Right forelimb (tissue), 1 donor: ENCODE measurements around the gene INCA1.
A peak's percentile ranks its signal among the peaks of the same experiment; 100 is the strongest.
"Not testable (repeated sequence)": the region's sequence is repeated elsewhere in the genome, so short reads cannot be mapped to it uniquely, and the experiment has no call there.

Source experiments
- DNase-seq: peaks from one replicate; pipeline ENCODE4 v3.0.0-alpha.2; 2018

INCA1 gene

GRCh38 chr17:4997302-4998026, at the start of gene INCA1, which contains the start of gene KIF1C:
TSS of gene INCA1 (minus strand) at chr17:4997522. CDS start at chr17:4994437, 3,085 bp downstream.
TSS of gene KIF1C (plus strand) at chr17:4997950. CDS start at chr17:5000247, 2,297 bp downstream.
- DNase-seq, result peak; percentile 95

DNA sequence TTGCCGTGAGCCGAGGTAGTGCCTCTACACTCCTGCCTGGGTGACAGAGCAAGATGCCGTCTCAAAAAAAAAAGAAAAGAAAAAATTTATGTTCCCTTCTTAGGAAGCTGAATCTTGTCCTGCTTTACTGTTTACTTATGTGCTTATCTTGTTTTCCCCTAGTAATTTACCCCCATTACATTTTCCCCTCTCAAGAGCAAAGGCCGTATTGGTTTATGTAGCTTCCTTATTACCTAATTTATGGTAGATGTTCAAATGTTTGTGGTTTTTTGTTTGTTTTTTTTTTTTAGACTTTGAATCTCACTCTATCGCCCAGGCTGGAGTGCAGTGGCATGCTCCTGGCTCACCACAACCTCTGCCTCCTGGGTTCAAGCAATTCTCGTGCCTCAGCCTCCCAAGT, 48.2 kb upstream of the INCA1 start:
- no peak for DNase-seq

DNA sequence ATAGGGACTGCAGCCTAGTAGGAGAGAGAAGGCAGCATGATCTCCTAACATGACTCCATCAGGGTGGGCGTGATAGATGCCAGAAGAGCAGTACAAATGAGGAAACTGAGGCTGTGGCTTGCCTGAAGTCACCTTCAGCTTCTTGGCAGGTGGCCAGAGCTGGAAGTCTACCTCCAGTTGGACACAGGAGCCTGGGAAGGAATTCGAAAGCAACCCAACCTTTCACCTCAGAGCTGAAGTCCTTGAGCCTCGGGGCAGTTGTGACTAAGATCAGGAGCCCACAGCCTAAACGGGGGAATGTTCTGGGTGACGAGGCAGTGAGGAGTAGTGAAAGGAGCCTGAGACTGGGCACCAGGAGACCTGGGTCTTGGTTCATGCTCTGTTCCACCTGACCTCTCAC, 47.3 kb upstream of the INCA1 start:
- DNase-seq, result no peak

GRCh38 chr17:5043524-5043923, 46.2 kb upstream of the INCA1 start:
- no peak for DNase-seq

GRCh38 chr17:5042157-5043022, 45.1 kb upstream of the INCA1 start:
- DNase-seq, result no peak

GRCh38 chr17:5035315-5035714, 38.0 kb upstream of the INCA1 start, which contains the start of gene SLC52A1:
TSS of gene SLC52A1 (minus strand) at chr17:5035426. CDS start at chr17:5034606, 820 bp downstream.
- DNase-seq, result no peak

DNA sequence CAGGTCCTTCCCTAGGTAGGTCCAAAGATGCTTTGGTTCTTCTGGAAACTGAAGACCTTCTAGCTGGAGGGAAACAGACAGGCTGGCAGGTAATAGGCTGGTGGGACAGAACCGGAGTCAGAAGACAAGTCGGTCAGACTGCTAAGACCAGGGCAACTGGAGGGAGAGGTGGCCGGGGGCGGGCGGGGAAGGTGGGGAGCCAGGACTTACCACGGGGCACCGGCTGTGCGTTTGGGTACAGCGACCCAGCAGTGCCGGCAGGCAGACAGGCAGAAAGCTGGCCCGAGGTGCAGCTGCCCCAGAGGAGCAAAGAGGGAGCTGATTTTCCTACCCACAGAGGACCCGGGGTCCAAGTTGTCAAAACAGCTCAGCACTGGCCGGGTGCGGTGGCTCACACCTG, 37.3 kb upstream of the INCA1 start:
- no peak for DNase-seq

- no peak for DNase-seq
These were observed 36.7 kb upstream of the INCA1 start for GRCh38 chr17:5034063-5034462.

- no peak for DNase-seq
These were observed 36.2 kb upstream of the INCA1 start for GRCh38 chr17:5033352-5034015.

DNA sequence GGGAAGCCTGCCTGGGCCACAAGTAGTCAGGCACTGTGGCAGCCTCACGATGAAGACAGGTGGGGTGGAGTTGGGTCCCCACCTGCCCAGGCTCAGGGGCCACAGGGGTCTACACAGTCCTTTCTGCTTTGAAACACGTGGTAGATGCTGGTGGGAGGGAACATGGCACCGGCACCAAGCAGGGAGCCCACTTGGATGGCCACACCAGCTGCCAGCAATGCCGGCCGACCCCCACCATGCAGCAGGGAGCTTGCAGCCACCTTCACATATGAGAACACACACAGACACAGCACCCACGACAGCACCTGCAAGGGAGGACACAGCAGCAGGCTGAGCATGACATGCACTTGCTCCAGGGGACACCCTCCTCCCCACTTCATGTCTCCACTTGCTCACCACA, 35.5 kb upstream of the INCA1 start:
- no peak for DNase-seq

DNA sequence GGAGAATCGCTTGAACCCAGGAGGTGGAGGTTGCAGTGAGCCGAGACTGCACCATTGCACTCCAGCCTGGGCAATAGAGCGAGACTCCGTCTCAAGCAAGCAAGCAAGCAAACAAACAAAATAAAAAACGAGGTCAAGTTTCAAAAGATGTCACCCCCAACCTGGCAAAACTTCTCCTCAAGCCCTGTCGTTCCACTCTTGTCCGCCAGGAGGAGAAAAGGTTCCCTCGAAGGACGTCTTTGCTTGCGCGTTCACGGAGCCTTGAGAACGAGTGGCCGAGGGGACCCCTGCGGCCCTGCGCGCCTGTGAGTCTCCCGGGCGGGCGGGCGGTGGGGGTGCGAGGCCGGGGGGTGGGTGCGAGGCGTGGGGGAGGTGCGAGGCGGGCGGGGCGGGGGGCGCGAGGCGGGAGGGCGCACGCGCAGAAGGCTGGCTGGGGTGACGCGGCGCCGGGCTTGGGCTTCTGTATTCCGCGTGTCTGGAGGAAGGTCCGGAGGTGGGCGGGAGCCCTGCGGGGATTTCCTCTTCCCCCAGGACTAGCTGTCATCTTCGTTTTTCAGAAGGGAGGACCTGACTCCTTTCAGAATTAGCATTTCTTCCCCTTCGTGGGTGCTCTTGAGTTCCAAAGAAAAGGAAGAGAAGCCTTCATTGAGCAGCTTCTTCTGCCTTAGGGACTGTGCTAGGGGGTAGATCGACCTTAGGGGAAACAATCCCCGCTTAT, 34.2 kb upstream of the INCA1 start:
- DNase-seq, result peak; percentile 89

- not testable (repeated sequence) for DNase-seq
These were observed 32.8 kb upstream of the INCA1 start for GRCh38 chr17:5030168-5030567.

DNA sequence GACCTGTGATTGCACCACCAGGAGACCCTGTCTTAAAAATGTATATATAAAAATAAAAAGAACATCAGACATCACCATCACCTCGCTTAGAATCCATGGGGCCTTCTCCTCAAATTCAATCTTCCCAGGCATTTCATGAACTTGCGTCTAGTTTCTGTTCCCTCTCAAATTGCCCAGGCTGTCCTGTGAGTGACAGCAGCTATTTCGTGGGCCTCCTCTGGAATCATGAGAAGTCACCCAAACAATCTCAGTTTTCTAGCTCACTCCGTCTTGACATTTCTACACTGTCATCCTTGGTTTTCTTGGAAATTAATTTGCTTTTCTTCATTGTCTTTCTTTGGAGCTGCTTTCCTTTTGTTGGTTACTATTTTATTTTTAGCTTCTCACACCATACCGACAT, 30.6 kb upstream of the INCA1 start:
- DNase-seq, result no peak

DNA sequence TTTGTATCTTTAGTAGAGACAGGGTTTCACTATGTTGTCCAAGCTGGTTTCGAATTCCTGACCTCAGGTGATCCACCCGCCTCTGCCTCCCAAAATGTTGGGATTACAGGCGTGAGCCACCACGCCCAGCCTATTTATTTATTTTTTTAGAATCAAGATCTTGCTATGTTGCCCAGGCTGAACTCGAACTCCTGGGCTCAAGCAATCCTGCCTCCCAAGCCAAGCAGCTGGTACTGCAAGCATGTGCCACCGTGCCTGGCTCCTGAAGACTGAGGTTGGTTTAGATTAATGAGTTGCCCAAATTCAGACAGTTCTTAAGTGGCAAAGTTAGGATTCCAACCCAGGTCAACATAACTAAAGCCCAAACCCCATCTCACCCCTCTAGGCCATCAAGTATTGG, 30.0 kb upstream of the INCA1 start:
- no peak for DNase-seq

- no peak for DNase-seq
These were observed 27.3 kb upstream of the INCA1 start for GRCh38 chr17:5024604-5025003.

DNA sequence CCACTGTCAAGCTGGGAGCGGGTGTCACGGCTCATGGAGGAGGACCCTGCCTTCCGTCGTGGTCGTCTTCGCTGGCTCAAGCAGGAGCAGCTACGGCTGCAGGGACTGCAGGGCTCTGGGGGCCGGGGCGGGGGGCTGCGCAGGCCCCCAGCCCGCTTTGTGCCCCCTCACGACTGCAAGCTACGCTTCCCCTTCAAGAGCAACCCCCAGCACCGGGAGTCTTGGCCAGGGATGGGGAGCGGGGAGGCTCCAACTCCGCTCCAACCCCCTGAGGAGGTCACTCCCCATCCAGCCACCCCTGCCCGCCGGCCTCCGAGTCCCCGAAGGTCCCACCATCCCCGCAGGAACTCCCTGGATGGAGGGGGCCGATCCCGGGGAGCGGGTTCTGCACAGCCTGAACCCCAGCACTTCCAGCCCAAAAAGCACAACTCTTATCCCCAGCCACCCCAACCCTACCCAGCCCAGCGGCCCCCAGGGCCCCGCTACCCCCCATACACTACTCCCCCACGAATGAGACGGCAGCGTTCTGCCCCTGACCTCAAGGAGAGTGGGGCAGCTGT, 26.3 kb upstream of the INCA1 start:
- DNase-seq, result no peak

DNA sequence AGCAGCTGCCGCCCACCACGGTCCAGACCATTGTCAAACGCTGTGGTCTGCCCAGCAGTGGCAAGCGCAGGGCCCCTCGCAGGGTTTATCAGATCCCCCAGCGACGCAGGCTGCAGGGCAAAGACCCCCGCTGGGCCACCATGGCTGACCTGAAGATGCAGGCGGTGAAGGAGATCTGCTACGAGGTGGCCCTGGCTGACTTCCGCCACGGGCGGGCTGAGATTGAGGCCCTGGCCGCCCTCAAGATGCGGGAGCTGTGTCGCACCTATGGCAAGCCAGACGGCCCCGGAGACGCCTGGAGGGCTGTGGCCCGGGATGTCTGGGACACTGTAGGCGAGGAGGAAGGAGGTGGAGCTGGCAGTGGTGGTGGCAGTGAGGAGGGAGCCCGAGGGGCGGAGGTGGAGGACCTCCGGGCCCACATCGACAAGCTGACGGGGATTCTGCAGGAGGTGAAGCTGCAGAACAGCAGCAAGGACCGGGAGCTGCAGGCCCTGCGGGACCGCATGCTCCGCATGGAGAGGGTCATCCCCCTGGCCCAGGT, 24.9 kb upstream of the INCA1 start:
- DNase-seq, result no peak

DNA sequence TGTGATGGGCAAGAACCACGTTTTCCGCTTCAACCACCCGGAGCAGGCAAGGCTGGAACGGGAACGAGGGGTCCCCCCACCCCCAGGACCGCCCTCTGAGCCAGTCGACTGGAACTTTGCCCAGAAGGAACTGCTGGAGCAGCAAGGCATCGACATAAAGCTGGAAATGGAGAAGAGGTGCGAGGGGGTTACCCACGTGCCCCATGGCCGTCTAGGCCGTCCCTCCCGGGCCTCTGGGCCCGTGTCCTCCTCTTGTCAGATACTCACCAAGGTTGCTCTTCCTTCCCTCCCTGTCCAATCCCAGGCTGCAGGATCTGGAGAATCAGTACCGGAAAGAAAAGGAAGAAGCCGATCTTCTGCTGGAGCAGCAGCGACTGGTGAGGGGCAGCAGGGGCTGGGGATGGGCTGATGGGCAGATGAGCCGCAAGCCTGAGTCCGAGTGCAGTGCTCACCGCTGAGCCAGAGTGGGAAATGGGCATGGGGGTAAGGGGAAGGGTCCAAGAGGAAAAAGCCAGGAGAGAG, 23.2 kb upstream of the INCA1 start:
- no peak for DNase-seq

- no peak for DNase-seq
These were observed 22.2 kb upstream of the INCA1 start for GRCh38 chr17:5019475-5019956.

DNA sequence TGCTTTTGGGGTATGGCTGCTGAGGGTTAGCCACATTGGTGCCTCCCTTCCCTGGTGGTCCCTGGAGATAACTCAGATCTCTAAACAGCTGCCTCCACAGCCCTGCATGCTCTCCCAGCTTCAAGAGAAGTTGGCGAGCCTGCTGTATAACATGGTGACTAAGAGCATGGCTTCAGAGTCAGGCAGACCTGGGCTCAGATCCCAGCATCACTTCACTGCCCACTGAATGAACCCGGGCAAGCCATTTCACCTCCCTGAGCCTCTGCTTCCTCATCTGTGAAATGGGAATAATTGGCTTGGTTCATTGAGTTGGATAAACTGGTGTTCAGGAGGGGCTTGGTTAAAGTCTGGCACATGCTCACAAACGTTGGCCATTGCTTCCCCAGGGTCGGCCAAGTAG, 17.0 kb upstream of the INCA1 start:
- no peak for DNase-seq

- DNase-seq, result no peak
These were observed 14.6 kb upstream of the INCA1 start for GRCh38 chr17:5011928-5012327.
